OCI-LY1 (cell line): Measurements from ENCODE around the gene ADNP.

Source experiments
- H2AFZ ChIP-seq: fragments of 200-600 bp; sonication (generic), shearing (Covaris generic); 2 replicates; pipeline ENCODE4 v1.6.0; 2014; ENCODE audit warnings: antibody characterized with exemption, mild to moderate bottlenecking, low read length
- H3F3A ChIP-seq: fragments of 200-600 bp; sonication (generic), shearing (Covaris generic); 2 replicates; pipeline ENCODE4 v1.6.0; 2014; ENCODE audit warnings: mild to moderate bottlenecking, antibody characterized with exemption, low read length, moderate library complexity; ENCODE audit not compliant: insufficient read depth
- H3K27ac ChIP-seq: fragments of 200-600 bp; sonication (generic); 2 replicates; pipeline ENCODE4 v1.5.1; 2014; ENCODE audit warnings: low read length, mixed run types, mild to moderate bottlenecking, low read depth; ENCODE audit not compliant: poor library complexity, severe bottlenecking
- H3K27me3 ChIP-seq: fragments of 200-600 bp; sonication (generic); 2 replicates; pipeline ENCODE4 v1.6.0; 2014; ENCODE audit warnings: antibody characterized with exemption, mild to moderate bottlenecking, low read length, moderate library complexity; ENCODE audit not compliant: insufficient read depth
- H3K36me3 ChIP-seq: fragments of 200-600 bp; sonication (generic); 2 replicates; pipeline ENCODE4 v1.6.1; 2014; ENCODE audit warnings: mild to moderate bottlenecking, antibody characterized with exemption, low read length, moderate library complexity, mixed read lengths; ENCODE audit not compliant: insufficient read depth
- H3K4me1 ChIP-seq: fragments of 200-600 bp; sonication (generic); 2 replicates; pipeline ENCODE4 v1.5.1; 2014; ENCODE audit warnings: mild to moderate bottlenecking, low read length, moderate library complexity; ENCODE audit not compliant: insufficient read depth, severe bottlenecking
- H3K4me2 ChIP-seq: fragments of 200-600 bp; sonication (generic), shearing (Covaris generic); 2 replicates; pipeline ENCODE4 v1.6.1; 2014; ENCODE audit warnings: low read length
- H3K4me3 ChIP-seq: fragments of 200-600 bp; sonication (generic); 2 replicates; pipeline ENCODE4 v1.5.1; 2014; ENCODE audit warnings: low read length, low read depth, mild to moderate bottlenecking, mixed read lengths; ENCODE audit not compliant: poor library complexity, severe bottlenecking
- H3K79me2 ChIP-seq: fragments of 200-600 bp; shearing (Covaris generic); 2 replicates; pipeline ENCODE4 v1.6.1; 2016; ENCODE audit warnings: mixed run types, low read length, mixed read lengths; ENCODE audit not compliant: insufficient read depth
- H3K9ac ChIP-seq: fragments of 200-600 bp; sonication (generic), shearing (Covaris generic); 2 replicates; pipeline ENCODE4 v1.6.1; 2014; ENCODE audit warnings: mild to moderate bottlenecking, low read length, mixed read lengths
- H3K9me2 ChIP-seq: fragments of 200-600 bp; sonication (generic), shearing (Covaris generic); 2 replicates; pipeline ENCODE4 v1.6.1; 2014; ENCODE audit warnings: low read depth, mild to moderate bottlenecking, low read length, mixed read lengths
- H3K9me3 ChIP-seq: fragments of 200-600 bp; shearing (Covaris generic); 2 replicates; pipeline ENCODE4 v1.6.1; 2014; ENCODE audit warnings: low read length, mixed read lengths
- H4K20me1 ChIP-seq: fragments of 200-600 bp; sonication (generic), shearing (Covaris generic); 2 replicates; pipeline ENCODE4 v1.6.0; 2016; ENCODE audit warnings: mild to moderate bottlenecking, low read length; ENCODE audit not compliant: insufficient read depth
- EZH2 ChIP-seq: fragments of 200-600 bp; sonication (generic), shearing (Covaris generic); IDR thresholded peaks from 2 replicates; pipeline ENCODE4 v1.8.0; 2017; ENCODE audit warnings: borderline replicate concordance, mixed run types, mild to moderate bottlenecking, antibody characterized with exemption, low read length, moderate library complexity, mixed read lengths
- TF ChIP-seq, protein P1 (sequence below): fragments of 200-600 bp; sonication (generic), shearing (Covaris generic); IDR thresholded peaks from 2 replicates; pipeline ENCODE4 v1.5.1; 2017; ENCODE audit warnings: mild to moderate bottlenecking, antibody characterized with exemption, low read length, moderate library complexity, mixed read lengths

ADNP gene

DNA sequence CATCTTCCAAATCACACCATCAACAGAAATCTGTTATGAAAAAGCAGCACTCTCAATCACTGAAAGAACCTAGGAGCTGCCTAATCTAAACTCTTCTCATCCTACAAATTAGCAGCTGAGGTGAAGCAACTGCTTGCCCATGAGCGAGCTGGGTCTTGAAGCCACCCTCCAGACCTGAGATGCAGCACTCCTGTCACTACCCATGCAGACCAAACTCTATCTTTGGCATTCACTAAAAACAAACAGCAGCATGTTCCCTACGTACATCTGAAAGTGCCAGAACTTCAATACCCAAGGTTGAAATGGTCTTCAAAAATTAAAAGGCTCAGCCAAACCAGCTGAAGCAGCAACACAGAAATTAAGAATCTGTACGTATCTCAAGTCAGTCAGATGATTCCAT is 14.3 kb downstream of the ADNP start:
- no peaks in the 10 kb centered on the region for H3F3A ChIP-seq
- H3K4me1 ChIP-seq: peaks cover 62% of the 10 kb centered on the region
- peaks cover 99% of the 10 kb centered on the region for H3K79me2 ChIP-seq
- H2AFZ ChIP-seq: no peak overlapping the region
- no peak overlapping the region for H3K9ac ChIP-seq
- no peaks in the 10 kb centered on the region for H3K9me2 ChIP-seq
- H3K27ac ChIP-seq: peak overlapping the region; percentile 45
- no peak overlapping the region for H3K4me3 ChIP-seq
- no peaks in the 10 kb centered on the region for H3K27me3 ChIP-seq
- H3K36me3 ChIP-seq: peaks cover 89% of the 10 kb centered on the region
- TF ChIP-seq EZH2: no peak
- TF ChIP-seq, protein P1, sequence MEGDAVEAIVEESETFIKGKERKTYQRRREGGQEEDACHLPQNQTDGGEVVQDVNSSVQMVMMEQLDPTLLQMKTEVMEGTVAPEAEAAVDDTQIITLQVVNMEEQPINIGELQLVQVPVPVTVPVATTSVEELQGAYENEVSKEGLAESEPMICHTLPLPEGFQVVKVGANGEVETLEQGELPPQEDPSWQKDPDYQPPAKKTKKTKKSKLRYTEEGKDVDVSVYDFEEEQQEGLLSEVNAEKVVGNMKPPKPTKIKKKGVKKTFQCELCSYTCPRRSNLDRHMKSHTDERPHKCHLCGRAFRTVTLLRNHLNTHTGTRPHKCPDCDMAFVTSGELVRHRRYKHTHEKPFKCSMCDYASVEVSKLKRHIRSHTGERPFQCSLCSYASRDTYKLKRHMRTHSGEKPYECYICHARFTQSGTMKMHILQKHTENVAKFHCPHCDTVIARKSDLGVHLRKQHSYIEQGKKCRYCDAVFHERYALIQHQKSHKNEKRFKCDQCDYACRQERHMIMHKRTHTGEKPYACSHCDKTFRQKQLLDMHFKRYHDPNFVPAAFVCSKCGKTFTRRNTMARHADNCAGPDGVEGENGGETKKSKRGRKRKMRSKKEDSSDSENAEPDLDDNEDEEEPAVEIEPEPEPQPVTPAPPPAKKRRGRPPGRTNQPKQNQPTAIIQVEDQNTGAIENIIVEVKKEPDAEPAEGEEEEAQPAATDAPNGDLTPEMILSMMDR: no peak
- H4K20me1 ChIP-seq: peaks cover 13% of the 10 kb centered on the region; the same call in 1 of the 2 replicates
- no peaks in the 10 kb centered on the region for H3K9me3 ChIP-seq
- H3K4me2 ChIP-seq: peak overlapping the region; percentile 18

DNA sequence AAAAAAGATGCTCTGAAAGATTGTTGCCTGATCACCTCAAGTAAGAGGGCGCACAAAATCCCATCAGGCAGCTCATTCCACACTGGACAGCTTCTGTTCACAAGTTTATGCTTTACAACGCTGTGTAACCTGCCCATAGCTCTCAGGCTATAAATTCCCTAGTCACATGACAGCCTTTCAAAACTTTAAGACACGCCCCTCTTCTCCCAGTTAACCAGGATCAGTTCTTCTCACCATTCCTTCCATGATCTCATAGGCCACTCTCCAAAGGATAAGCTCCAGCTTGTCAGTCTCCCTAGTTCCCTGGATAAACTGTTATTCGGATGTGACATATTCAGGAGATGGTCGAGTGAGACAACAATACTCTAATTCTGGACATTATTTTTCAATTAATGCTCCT is 15.0 kb downstream of the ADNP start:
- Histone ChIP-seq H3K4me2 (peak overlapping the region; percentile 10; the same call in 1 of the 2 replicates), H3F3A (no peaks in the 10 kb centered on the region), H3K79me2 (peaks cover 99% of the 10 kb centered on the region), H3K4me3 (no peak overlapping the region), H3K9me2 (no peaks in the 10 kb centered on the region), H3K36me3 (peaks cover 89% of the 10 kb centered on the region), H3K27ac (no peak overlapping the region), H3K9ac (no peak overlapping the region), H3K9me3 (no peaks in the 10 kb centered on the region), H3K4me1 (peaks cover 55% of the 10 kb centered on the region), H2AFZ (no peak overlapping the region), H3K27me3 (no peaks in the 10 kb centered on the region), H4K20me1 (peaks cover 13% of the 10 kb centered on the region; the same call in 1 of the 2 replicates)
- no peak for TF ChIP-seq EZH2
- TF ChIP-seq, protein P1: no peak

DNA sequence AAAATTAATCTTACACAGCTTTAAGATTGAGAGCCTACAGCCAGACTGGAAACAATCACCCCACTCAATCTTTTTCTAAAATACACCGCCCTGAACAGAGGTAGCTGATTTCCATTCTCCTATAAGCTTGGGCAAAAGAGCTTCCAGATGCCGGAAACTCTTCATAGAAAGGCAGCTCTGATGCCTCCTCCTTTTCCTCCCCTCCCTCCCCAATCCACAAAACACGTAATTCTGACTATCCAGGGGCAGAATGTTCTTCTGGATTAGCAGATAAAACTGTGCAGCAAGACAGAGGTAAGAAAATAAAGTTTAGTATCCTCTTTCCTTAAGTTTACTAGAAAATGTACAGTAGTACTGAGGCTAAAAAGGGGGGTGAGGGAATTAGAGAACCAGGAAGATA is 15.8 kb downstream of the ADNP start:
- Histone ChIP-seq H3K4me1 (peaks cover 49% of the 10 kb centered on the region), H3K79me2 (peaks cover 99% of the 10 kb centered on the region), H3K9me3 (no peaks in the 10 kb centered on the region), H3K36me3 (peaks cover 89% of the 10 kb centered on the region), H3K4me2 (no peak overlapping the region), H3K4me3 (no peak overlapping the region), H3K27me3 (no peaks in the 10 kb centered on the region), H3K9me2 (no peaks in the 10 kb centered on the region), H3K27ac (no peak overlapping the region), H3K9ac (no peak overlapping the region; the same call in 1 of the 2 replicates), H4K20me1 (peaks cover 14% of the 10 kb centered on the region; the same call in 1 of the 2 replicates), H2AFZ (no peak overlapping the region), H3F3A (no peaks in the 10 kb centered on the region)
- TF ChIP-seq, protein P1: no peak
- TF ChIP-seq EZH2: no peak
